PC-3 (cell line): ENCODE results near the gene TAF3. TPM values are rescaled to one million over a fixed set of nuclear protein-coding genes. Genes with fewer than 3 reads are reported as not detected.

ENCODE experiments used
- ATAC-seq: fragments of 200-7000 bp; cut with Tn5 transposase; 2 replicates; pipeline ENCODE4 v1.9.1; 2020; ENCODE audit warnings: mild to moderate bottlenecking, moderate library complexity
- BruUV-seq: library from RNA; stranded (reverse); fragments of 400-500 nt; replicated peaks from 2 replicates; lab custom pipeline; 2021; lab: Mats Ljungman, UMichigan
- CTCF ChIA-PET: fragments of 300-600 bp; sonication (Branson Sonifier 250); formaldehyde crosslinking; loops from one replicate; lab custom pipeline; 2022; ENCODE audit warnings: antibody characterized with exemption; lab: Charles Lee
- POLR2A ChIA-PET: fragments of 300-600 bp; sonication (Branson Sonifier 250); formaldehyde crosslinking; loops from one replicate; lab custom pipeline; 2022; ENCODE audit warnings: antibody characterized with exemption; ENCODE audit not compliant: unreplicated experiment; lab: Charles Lee
- DNase-seq: peaks from one replicate; pipeline ENCODE4 v3.0.0-alpha.2; 2015
- H2AFZ ChIP-seq: fragments of 300-600 bp; sonication (generic); 2 replicates; pipeline ENCODE4 v1.6.0; 2016; ENCODE audit warnings: antibody characterized with exemption, low read length
- H3F3A ChIP-seq: fragments of 300-600 bp; sonication (generic); one replicate; pipeline ENCODE4 v1.6.0; 2017; ENCODE audit warnings: antibody characterized with exemption, low read length, control low read depth, mild to moderate bottlenecking; ENCODE audit not compliant: unreplicated experiment
- H3K27ac ChIP-seq: fragments of 300-600 bp; sonication (generic); 2 replicates; pipeline ENCODE4 v1.5.1; 2016; ENCODE audit warnings: mild to moderate bottlenecking, low read length
- H3K27me3 ChIP-seq: fragments of 300-600 bp; sonication (generic); 2 replicates; pipeline ENCODE4 v1.6.1; 2016; ENCODE audit warnings: low read length, mixed read lengths
- H3K36me3 ChIP-seq: fragments of 300-600 bp; sonication (generic); 2 replicates; pipeline ENCODE4 v1.6.1; 2016; ENCODE audit warnings: low read depth, mixed run types, low read length, mixed read lengths
- H3K4me1 ChIP-seq: fragments of 300-600 bp; sonication (generic); 2 replicates; pipeline ENCODE4 v1.5.1; 2016; ENCODE audit warnings: low read length; ENCODE audit not compliant: insufficient read depth
- H3K4me2 ChIP-seq: fragments of 300-600 bp; sonication (generic); 2 replicates; pipeline ENCODE4 v1.6.0; 2016; ENCODE audit warnings: low read length
- H3K4me3 ChIP-seq: fragments of 300-600 bp; sonication (generic); 2 replicates; pipeline ENCODE4 v1.5.1; 2016; ENCODE audit warnings: mild to moderate bottlenecking, low read length, mixed read lengths
- H3K79me2 ChIP-seq: fragments of 300-600 bp; sonication (generic); 2 replicates; pipeline ENCODE4 v1.6.1; 2017; ENCODE audit warnings: low read length, mixed read lengths
- H3K9ac ChIP-seq: fragments of 300-600 bp; sonication (generic); 2 replicates; pipeline ENCODE4 v1.6.0; 2016; ENCODE audit warnings: mild to moderate bottlenecking, low read length
- H3K9me2 ChIP-seq: fragments of 300-600 bp; sonication (generic); replicated peaks from 2 replicates; pipeline ENCODE4 v1.6.1; 2016; ENCODE audit warnings: mixed run types, low read length, mixed read lengths
- H3K9me3 ChIP-seq: fragments of 300-600 bp; sonication (generic); 2 replicates; pipeline ENCODE4 v1.6.1; 2016; ENCODE audit warnings: low read length, mixed read lengths
- H4K20me1 ChIP-seq: fragments of 300-600 bp; sonication (generic); 2 replicates; pipeline ENCODE4 v1.6.1; 2016; ENCODE audit warnings: low read length, mixed read lengths
- EZH2 ChIP-seq: fragments of 300-600 bp; sonication (generic); IDR thresholded peaks from one replicate; pipeline ENCODE4 v1.6.1; 2017; ENCODE audit warnings: antibody characterized with exemption, mild to moderate bottlenecking, low read length; ENCODE audit not compliant: unreplicated experiment
- EZH2phosphoT487 ChIP-seq: fragments of 300-600 bp; sonication (generic); IDR thresholded peaks from 2 replicates; pipeline ENCODE4 v1.6.1; 2018; ENCODE audit warnings: mild to moderate bottlenecking, antibody characterized with exemption, low read length, borderline replicate concordance
- intact Hi-C: fragments of 100-400 bp; cut with micrococcal nuclease; formaldehyde crosslinking; loops from 2 replicates; pipeline ENCODE4 v1.9.0; 2023
- total RNA-seq: library from RNA; depleted of rRNA; stranded (reverse); fragments of >200 nt; gene quantifications from 2 replicates; pipeline ENCODE4 v1.2.3, GENCODE V29; 2014
- TF ChIP-seq, protein P1 (sequence below): fragments of 300-600 bp; sonication (generic); conservative IDR thresholded peaks from 2 replicates; pipeline ENCODE4 v1.5.1; 2017; ENCODE audit warnings: antibody characterized with exemption, low read depth, mild to moderate bottlenecking, low read length

TAF3 gene
- total RNA-seq, 1 experiment from 2014 or later, result 2.0 TPM

DNA sequence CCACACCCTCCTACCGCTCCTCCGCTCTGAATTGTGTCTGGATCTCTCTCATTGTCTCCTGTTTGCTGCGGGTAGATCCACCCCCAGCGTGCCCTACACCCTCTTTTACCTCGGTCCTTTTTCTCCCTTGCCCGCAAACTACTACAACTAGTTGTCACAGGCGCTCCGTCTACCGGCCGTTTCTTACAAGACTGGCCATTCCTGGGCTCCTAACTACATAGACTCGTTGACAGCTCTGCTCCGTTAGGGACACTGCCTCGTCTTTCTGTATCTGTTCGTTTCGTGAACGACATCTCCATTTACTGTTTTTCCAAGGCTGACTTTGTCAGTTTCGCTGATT lies 786 bp downstream of the TAF3 start:
- POLR2A ChIA-PET, result no interaction called here

DNA sequence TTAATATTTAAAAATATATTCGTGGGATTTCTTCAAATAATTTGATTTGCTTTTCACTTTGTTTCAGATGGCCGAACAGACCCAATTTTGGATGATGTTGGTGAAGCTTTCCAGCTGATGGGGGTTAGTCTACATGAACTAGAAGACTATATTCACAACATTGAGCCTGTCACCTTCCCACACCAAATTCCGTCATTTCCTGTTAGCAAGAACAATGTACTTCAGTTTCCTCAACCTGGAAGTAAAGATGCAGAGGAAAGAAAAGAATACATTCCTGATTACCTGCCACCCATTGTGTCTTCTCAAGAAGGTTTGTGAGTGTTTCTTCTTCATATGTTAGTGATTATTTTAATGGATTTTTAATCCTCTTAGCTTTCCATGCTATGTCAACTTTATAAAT lies 5.9 kb downstream of the TAF3 start:
- Histone ChIP-seq H4K20me1 (no peaks in the 10 kb centered on the region), H3K4me3 (no peak overlapping the region), H3K36me3 (peaks cover 7% of the 10 kb centered on the region; the same call in 1 of the 2 replicates), H3K4me2 (no peak overlapping the region), H3K27me3 (no peaks in the 10 kb centered on the region), H3K4me1 (peaks cover 8% of the 10 kb centered on the region; the same call in 1 of the 2 replicates), H3K9me3 (no peaks in the 10 kb centered on the region), H3K9me2 (no peaks in the 10 kb centered on the region), H2AFZ (no peak overlapping the region), H3K9ac (no peak overlapping the region), H3K27ac (no peak overlapping the region), H3F3A (no peaks in the 10 kb centered on the region), H3K79me2 (peaks cover 14% of the 10 kb centered on the region)
- no TSS peak for BruUV-seq
- no peak for DNase-seq
- intact Hi-C loops, result no loop called here
- ChIA-PET POLR2A (no interaction called here), CTCF (no interaction called here)
- ATAC-seq, result no peak
- TF ChIP-seq EZH2 (no peak), EZH2phosphoT487 (no peak)
- TF ChIP-seq, protein P1, sequence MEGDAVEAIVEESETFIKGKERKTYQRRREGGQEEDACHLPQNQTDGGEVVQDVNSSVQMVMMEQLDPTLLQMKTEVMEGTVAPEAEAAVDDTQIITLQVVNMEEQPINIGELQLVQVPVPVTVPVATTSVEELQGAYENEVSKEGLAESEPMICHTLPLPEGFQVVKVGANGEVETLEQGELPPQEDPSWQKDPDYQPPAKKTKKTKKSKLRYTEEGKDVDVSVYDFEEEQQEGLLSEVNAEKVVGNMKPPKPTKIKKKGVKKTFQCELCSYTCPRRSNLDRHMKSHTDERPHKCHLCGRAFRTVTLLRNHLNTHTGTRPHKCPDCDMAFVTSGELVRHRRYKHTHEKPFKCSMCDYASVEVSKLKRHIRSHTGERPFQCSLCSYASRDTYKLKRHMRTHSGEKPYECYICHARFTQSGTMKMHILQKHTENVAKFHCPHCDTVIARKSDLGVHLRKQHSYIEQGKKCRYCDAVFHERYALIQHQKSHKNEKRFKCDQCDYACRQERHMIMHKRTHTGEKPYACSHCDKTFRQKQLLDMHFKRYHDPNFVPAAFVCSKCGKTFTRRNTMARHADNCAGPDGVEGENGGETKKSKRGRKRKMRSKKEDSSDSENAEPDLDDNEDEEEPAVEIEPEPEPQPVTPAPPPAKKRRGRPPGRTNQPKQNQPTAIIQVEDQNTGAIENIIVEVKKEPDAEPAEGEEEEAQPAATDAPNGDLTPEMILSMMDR, result no peak

More for the DNA sequence above, 786 bp downstream of the TAF3 start:
- TF ChIP-seq, protein P1, result peak; percentile 29
- no peak for TF ChIP-seq EZH2phosphoT487
- Histone ChIP-seq H3K4me2 (peak overlapping the region; percentile 86), H2AFZ (peak overlapping the region; percentile 95), H3K79me2 (peaks cover 22% of the 10 kb centered on the region), H3K4me1 (peaks cover 8% of the 10 kb centered on the region; the same call in 1 of the 2 replicates), H4K20me1 (no peaks in the 10 kb centered on the region), H3K36me3 (no peaks in the 10 kb centered on the region), H3K4me3 (peak overlapping the region; percentile 86), H3K27me3 (no peaks in the 10 kb centered on the region), H3K9ac (peak overlapping the region; percentile 61), H3K27ac (no peak overlapping the region), H3K9me2 (no peaks in the 10 kb centered on the region), H3K9me3 (no peaks in the 10 kb centered on the region), H3F3A (no peaks in the 10 kb centered on the region)
- CTCF ChIA-PET, result interaction anchor here (1.4 kb wide), 1 partner anchor 32 kb away, joined by 5 read pairs; the partner anchor contains the start of genes ATP5F1C and KIN
- intact Hi-C loops, result loop anchor here (2.0 kb wide), 1 partner anchor 30 kb away; the partner anchor contains the start of gene ATP5F1C
- DNase-seq, result peak; percentile 34
- ATAC-seq, result peak; percentile 83
- BruUV-seq, result no TSS peak

DNA sequence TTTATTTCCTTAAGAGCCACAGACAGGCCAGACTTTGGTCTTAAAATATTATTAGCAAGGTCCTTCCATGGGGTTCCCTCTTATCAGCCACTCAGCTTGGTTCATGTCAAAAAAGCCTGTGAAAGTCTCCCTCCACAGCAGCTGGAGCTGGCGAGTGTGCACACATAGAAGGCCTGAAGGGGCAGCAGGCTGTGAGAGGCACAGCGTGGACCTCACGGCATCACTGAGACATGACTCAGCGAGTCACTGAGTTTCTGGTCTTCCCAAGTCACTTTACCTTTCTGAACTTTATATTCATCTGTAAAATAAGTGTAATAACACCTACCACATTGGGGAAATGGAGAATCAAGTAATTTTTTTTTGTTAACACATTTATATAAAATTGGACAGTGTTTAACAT lies 8.7 kb downstream of the TAF3 start:
- no peak overlapping the region for H3K4me3 ChIP-seq
- H3K9ac ChIP-seq, result no peak overlapping the region
- POLR2A ChIA-PET, result no interaction called here
- intact Hi-C loops, result no loop called here
- H4K20me1 ChIP-seq, result no peaks in the 10 kb centered on the region
- BruUV-seq, result no TSS peak
- no peak overlapping the region for H3K4me2 ChIP-seq
- CTCF ChIA-PET, result no interaction called here
- H3K27me3 ChIP-seq, result no peaks in the 10 kb centered on the region
- H3K9me2 ChIP-seq, result no peaks in the 10 kb centered on the region
- peaks cover 7% of the 10 kb centered on the region; the same call in 1 of the 2 replicates for H3K36me3 ChIP-seq
- TF ChIP-seq EZH2, result no peak
- TF ChIP-seq, protein P1, result no peak
- TF ChIP-seq EZH2phosphoT487, result no peak
- DNase-seq (peak; percentile 24), ATAC-seq (peak; percentile 51; the same call in 1 of the 2 replicates)
- no peaks in the 10 kb centered on the region for H3K9me3 ChIP-seq
- no peaks in the 10 kb centered on the region for H3K79me2 ChIP-seq
- H3K27ac ChIP-seq, result no peak overlapping the region
- H3K4me1 ChIP-seq, result no peaks in the 10 kb centered on the region
- no peak overlapping the region for H2AFZ ChIP-seq
- no peaks in the 10 kb centered on the region for H3F3A ChIP-seq
